GM13977 (cell line): ENCODE results near the gene RHOT1.
"Not testable (repeated sequence)": the region's sequence is repeated elsewhere in the genome, so short reads cannot be mapped to it uniquely, and the experiment has no call there.

Experiments
- DNase-seq: peaks from one replicate; pipeline ENCODE4 v3.0.0; 2012; ENCODE audit warnings: low spot score
- CTCF ChIP-seq: IDR thresholded peaks from 2 replicates; pipeline ENCODE4 v1.5.1; 2012; ENCODE audit warnings: mild to moderate bottlenecking, control low read depth; ENCODE audit not compliant: insufficient read depth; ENCODE audit errors: extremely low read depth, missing control alignments
- in situ Hi-C: fragments of 300-500 bp; cut with MboI; formaldehyde crosslinking; loops from one replicate; pipeline ENCODE4 v1.12.0; 2022; ENCODE audit warnings: low sequenced_read_pairs, low pct_unique_long_range_greater_than_20kb, mixed read lengths, inconsistent platforms; ENCODE audit not compliant: unreplicated experiment

Gene RHOT1

GRCh38 chr17:32256012-32256700 is 113.9 kb downstream of the RHOT1 start:
- in situ Hi-C loops = loop anchor here (10.0 kb wide), 1 partner anchor 59 kb away; no protein-coding TSS in a partner anchor
- no peak for DNase-seq
- no peak for TF ChIP-seq CTCF

GRCh38 chr17:32256701-32257019 is 114.4 kb downstream of the RHOT1 start:
- in situ Hi-C loops = loop anchor here (10.0 kb wide), 1 partner anchor 58 kb away; no protein-coding TSS in a partner anchor
- no peak for DNase-seq
- no peak for TF ChIP-seq CTCF

- TF ChIP-seq CTCF = no peak
- no peak for DNase-seq
- in situ Hi-C loops = loop anchor here (10.0 kb wide), 1 partner anchor 56 kb away; no protein-coding TSS in a partner anchor
Observed at GRCh38 chr17:32258383-32259140, 116.3 kb downstream of the RHOT1 start.

GRCh38 chr17:32259586-32259985 is 117.3 kb downstream of the RHOT1 start:
- in situ Hi-C loops = loop anchor here (10.0 kb wide), 1 partner anchor 55 kb away; no protein-coding TSS in a partner anchor
- DNase-seq = no peak
- no peak for TF ChIP-seq CTCF

- in situ Hi-C loops = no loop called here
- no peak for TF ChIP-seq CTCF
Observed at GRCh38 chr17:32261417-32261736, 119.1 kb downstream of the RHOT1 start.

GRCh38 chr17:32261936-32262510 is 119.7 kb downstream of the RHOT1 start:
- DNase-seq = no peak
- in situ Hi-C loops = no loop called here
- no peak for TF ChIP-seq CTCF

More at GRCh38 chr17:32261417-32261736, 119.1 kb downstream of the RHOT1 start:
- no peak for DNase-seq

- DNase-seq, in situ Hi-C loops: not testable (repeated sequence)
Observed at GRCh38 chr17:32263515-32263914, 121.2 kb downstream of the RHOT1 start.
